Measurements from ENCODE around the gene PYGM.

- TF ChIP-seq CTCF (IDR thresholded peaks at IDR 0.05) (no peak), POLR2A (IDR thresholded peaks at IDR 0.05) (no peak), POLR2AphosphoS5 (IDR thresholded peaks at IDR 0.05) (no peak)
These were observed 11.7 kb downstream of the PYGM start for GRCh38 chr11:64747961-64748665.
